HG03442 (cell line): ENCODE data around the gene GNE.
A peak's percentile ranks its signal among the peaks of the same experiment; 100 is the strongest.

Experiments
- ATAC-seq: cut with Tn5 transposase; IDR thresholded peaks from one replicate; pipeline ENCODE4 v1.9.1; 2021; ENCODE audit warnings: mild to moderate bottlenecking, moderate library complexity; ENCODE audit not compliant: unreplicated experiment

GNE gene

GRCh38 chr9:36169708-36170107 is 88.5 kb downstream of the GNE start:
- no peak for ATAC-seq

GRCh38 chr9:36169166-36169565 is 89.1 kb downstream of the GNE start, which contains the start of gene CCIN:
Gene CCIN, plus strand, starts transcription at chr9:36169388. Its CDS starts 115 bp downstream, at chr9:36169503.
- no peak for ATAC-seq

- peak; percentile 69 for ATAC-seq
Measured at GRCh38 chr9:36166168-36166927, 91.9 kb downstream of the GNE start.

- ATAC-seq: no peak
Measured at GRCh38 chr9:36165826-36166167, 92.5 kb downstream of the GNE start.

GRCh38 chr9:36164989-36165388 is 93.3 kb downstream of the GNE start:
- no peak for ATAC-seq
